GM23338 (cell line): ENCODE results near the gene MEGF11. TPM values are rescaled to one million over a fixed set of nuclear protein-coding genes. Genes with fewer than 3 reads are reported as not detected.

ENCODE experiments used
- ATAC-seq: fragments of 200-7000 bp; cut with Tn5 transposase; 3 replicates; pipeline ENCODE4 v1.9.1; 2020
- DNase-seq: peaks from one replicate; pipeline ENCODE4 v3.0.0-alpha.2; 2015; ENCODE audit warnings: low spot score
- H2AFZ ChIP-seq: fragments of 200-600 bp; sonication (generic); 2 replicates; pipeline ENCODE4 v1.8.0; 2016; ENCODE audit warnings: antibody characterized with exemption, mild to moderate bottlenecking, moderate library complexity
- H3F3A ChIP-seq: fragments of 200-600 bp; sonication (generic); replicated peaks from 2 replicates; pipeline ENCODE4 v1.8.0; 2017; ENCODE audit warnings: antibody characterized with exemption, mixed run types, low read depth
- H3K27ac ChIP-seq: fragments of 200-600 bp; sonication (generic); 2 replicates; pipeline ENCODE4 v1.6.1; 2016; ENCODE audit warnings: low read depth
- H3K27me3 ChIP-seq: fragments of 200-600 bp; sonication (generic); 2 replicates; pipeline ENCODE4 v1.8.0; 2016; ENCODE audit warnings: mild to moderate bottlenecking, mixed run types, moderate library complexity; ENCODE audit not compliant: insufficient read depth
- H3K36me3 ChIP-seq: fragments of 200-600 bp; sonication (generic); 2 replicates; pipeline ENCODE4 v1.8.0; 2016; ENCODE audit warnings: mild to moderate bottlenecking; ENCODE audit not compliant: insufficient read depth
- H3K4me1 ChIP-seq: fragments of 200-600 bp; sonication (generic); 2 replicates; pipeline ENCODE4 v1.8.0; 2016; ENCODE audit warnings: mild to moderate bottlenecking, moderate library complexity; ENCODE audit not compliant: insufficient read depth
- H3K4me2 ChIP-seq: fragments of 200-600 bp; sonication (generic); 2 replicates; pipeline ENCODE4 v1.7.1; 2017; ENCODE audit warnings: mixed run types
- H3K4me3 ChIP-seq: fragments of 200-600 bp; sonication (generic); 2 replicates; pipeline ENCODE4 v1.6.1; 2016; ENCODE audit warnings: mixed run types
- H3K79me2 ChIP-seq: fragments of 200-600 bp; sonication (generic); replicated peaks from 2 replicates; pipeline ENCODE4 v1.8.0; 2017; ENCODE audit warnings: mild to moderate bottlenecking; ENCODE audit not compliant: insufficient read depth
- H3K9me2 ChIP-seq: fragments of 200-600 bp; sonication (generic); 2 replicates; pipeline ENCODE4 v1.8.0; 2017; ENCODE audit not compliant: insufficient read depth
- H4K20me1 ChIP-seq: fragments of 200-600 bp; sonication (generic); replicated peaks from 2 replicates; pipeline ENCODE4 v1.8.0; 2017; ENCODE audit warnings: mild to moderate bottlenecking; ENCODE audit not compliant: insufficient read depth
- H3K27ac Mint-ChIP-seq: 2 replicates; pipeline ENCODE4 v1.8.0; 2020; ENCODE audit warnings: inconsistent platforms, mild to moderate bottlenecking, moderate library complexity, mixed read lengths
- H3K27me3 Mint-ChIP-seq: 3 replicates; pipeline ENCODE4 v1.8.0; 2022; ENCODE audit warnings: low read depth, mild to moderate bottlenecking, moderate library complexity, mixed read lengths, inconsistent platforms; ENCODE audit not compliant: insufficient read depth, poor library complexity
- H3K36me3 Mint-ChIP-seq: 3 replicates; pipeline ENCODE4 v1.8.0; 2021; ENCODE audit warnings: low read depth, mild to moderate bottlenecking, inconsistent platforms, moderate library complexity, mixed read lengths
- H3K4me1 Mint-ChIP-seq: 3 replicates; pipeline ENCODE4 v1.8.0; 2020; ENCODE audit warnings: mild to moderate bottlenecking, inconsistent platforms, mixed read lengths
- H3K4me3 Mint-ChIP-seq: 3 replicates; pipeline ENCODE4 v1.8.0; 2021; ENCODE audit warnings: moderate library complexity, mild to moderate bottlenecking, inconsistent platforms, mixed read lengths
- H3K9me3 Mint-ChIP-seq: 3 replicates; pipeline ENCODE4 v1.8.0; 2020; ENCODE audit warnings: moderate library complexity, mild to moderate bottlenecking, inconsistent platforms, mixed read lengths
- CREB1 ChIP-seq: fragments of 250-450 bp; sonication (Bioruptor Pico); IDR thresholded peaks from 2 replicates; pipeline ENCODE4 v1.5.0; 2020; ENCODE audit warnings: low read depth, mild to moderate bottlenecking, moderate library complexity
- EZH2 ChIP-seq: fragments of 200-600 bp; sonication (generic); IDR thresholded peaks from one replicate; pipeline ENCODE4 v1.8.0; 2017; ENCODE audit warnings: antibody characterized with exemption, mild to moderate bottlenecking, low read depth; ENCODE audit not compliant: unreplicated experiment
- EZH2phosphoT487 ChIP-seq: fragments of 200-600 bp; sonication (generic); IDR thresholded peaks from one replicate; pipeline ENCODE4 v1.8.1; 2018; ENCODE audit warnings: antibody characterized with exemption; ENCODE audit not compliant: unreplicated experiment
- JUNB ChIP-seq: IDR thresholded peaks from one replicate; pipeline ENCODE4 v1.6.1; 2016; ENCODE audit warnings: antibody characterized with exemption; ENCODE audit not compliant: unreplicated experiment
- NANOG ChIP-seq: IDR thresholded peaks from 2 replicates; pipeline ENCODE4 v1.6.1; 2016; ENCODE audit warnings: antibody characterized with exemption, borderline replicate concordance
- POLR2AphosphoS5 ChIP-seq: IDR thresholded peaks from 2 replicates; pipeline ENCODE4 v1.6.1; 2016; ENCODE audit warnings: antibody characterized with exemption, low read depth
- REST ChIP-seq: IDR thresholded peaks from one replicate; pipeline ENCODE4 v1.6.1; 2018; ENCODE audit warnings: antibody characterized with exemption; ENCODE audit not compliant: unreplicated experiment
- STAT1 ChIP-seq: IDR thresholded peaks from one replicate; pipeline ENCODE4 v1.6.1; 2016; ENCODE audit warnings: antibody characterized with exemption; ENCODE audit not compliant: unreplicated experiment
- ZNF114 ChIP-seq: fragments of 250-450 bp; sonication (Bioruptor Pico); IDR thresholded peaks from 2 replicates; pipeline ENCODE4 v1.5.0; 2020; ENCODE audit warnings: mild to moderate bottlenecking, moderate library complexity
- polyA plus RNA-seq: library from polyadenylated mRNA; unstranded; fragments of >200 nt; fragmentation: Nextera tagmentation; extraction: Ambion mirVana; gene quantifications from 2 replicates; pipeline ENCODE4 v1.2.1, GENCODE V29; 2016
- total RNA-seq: library from RNA; depleted of rRNA; stranded (reverse); fragments of >200 nt; shearing (Covaris generic); gene quantifications from 2 replicates; pipeline ENCODE4 v1.2.3, GENCODE V29; 2014
- TF ChIP-seq, protein P1 (sequence below): fragments of 250-450 bp; sonication (Bioruptor Pico); IDR thresholded peaks from 2 replicates; pipeline ENCODE4 v1.5.0; 2020; ENCODE audit warnings: mild to moderate bottlenecking, moderate library complexity
- TF ChIP-seq, protein P2 (sequence below): IDR thresholded peaks from 2 replicates; pipeline ENCODE4 v1.6.1; 2016; ENCODE audit warnings: antibody characterized with exemption
- TF ChIP-seq, protein P3 (sequence below), 2 experiments: fragments of 200-600 bp in 1 of 2; sonication (generic) in 1 of 2; conservative IDR thresholded peaks; 2 replicates each; pipeline versions ENCODE4 v1.5.1 to v1.6.1; 2016 to 2017; ENCODE audit warnings: antibody characterized with exemption in 2 of 2, low read depth in 2 of 2, mild to moderate bottlenecking in 2 of 2, moderate library complexity in 1 of 2

Gene MEGF11
- total and polyA plus RNA-seq, 2 experiments from 2014 or later: 1.3 to 1.9 TPM

DNA sequence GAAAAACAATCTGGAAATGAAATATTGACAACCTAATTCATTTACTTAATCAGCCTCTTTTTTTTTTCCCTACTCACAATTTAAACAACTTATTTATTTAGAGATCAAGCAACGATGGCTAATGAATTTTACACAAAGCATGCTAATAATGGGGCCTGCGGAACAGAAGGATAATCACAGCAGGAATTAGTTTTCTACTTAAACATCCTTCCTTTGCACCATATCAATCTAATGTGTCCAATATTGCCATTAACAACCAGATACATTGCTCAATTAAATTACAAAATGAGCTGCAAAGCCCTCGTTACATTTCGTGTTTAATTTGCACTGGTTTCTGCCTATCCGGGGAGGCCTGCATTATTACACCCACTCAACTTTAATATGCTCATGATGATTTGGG lies 285.0 kb downstream of the MEGF11 start:
- H3K27me3 Mint-ChIP-seq: peaks cover 11% of the 10 kb centered on the region
- H2AFZ ChIP-seq: no peak overlapping the region
- DNase-seq: no peak
- H3K27ac ChIP-seq: no peak overlapping the region
- TF ChIP-seq ZNF114 (CRISPR knock-in tag): no peak
- TF ChIP-seq JUNB: no peak
- no peak for TF ChIP-seq POLR2AphosphoS5
- TF ChIP-seq CREB1 (CRISPR knock-in tag): no peak
- TF ChIP-seq, protein P1, sequence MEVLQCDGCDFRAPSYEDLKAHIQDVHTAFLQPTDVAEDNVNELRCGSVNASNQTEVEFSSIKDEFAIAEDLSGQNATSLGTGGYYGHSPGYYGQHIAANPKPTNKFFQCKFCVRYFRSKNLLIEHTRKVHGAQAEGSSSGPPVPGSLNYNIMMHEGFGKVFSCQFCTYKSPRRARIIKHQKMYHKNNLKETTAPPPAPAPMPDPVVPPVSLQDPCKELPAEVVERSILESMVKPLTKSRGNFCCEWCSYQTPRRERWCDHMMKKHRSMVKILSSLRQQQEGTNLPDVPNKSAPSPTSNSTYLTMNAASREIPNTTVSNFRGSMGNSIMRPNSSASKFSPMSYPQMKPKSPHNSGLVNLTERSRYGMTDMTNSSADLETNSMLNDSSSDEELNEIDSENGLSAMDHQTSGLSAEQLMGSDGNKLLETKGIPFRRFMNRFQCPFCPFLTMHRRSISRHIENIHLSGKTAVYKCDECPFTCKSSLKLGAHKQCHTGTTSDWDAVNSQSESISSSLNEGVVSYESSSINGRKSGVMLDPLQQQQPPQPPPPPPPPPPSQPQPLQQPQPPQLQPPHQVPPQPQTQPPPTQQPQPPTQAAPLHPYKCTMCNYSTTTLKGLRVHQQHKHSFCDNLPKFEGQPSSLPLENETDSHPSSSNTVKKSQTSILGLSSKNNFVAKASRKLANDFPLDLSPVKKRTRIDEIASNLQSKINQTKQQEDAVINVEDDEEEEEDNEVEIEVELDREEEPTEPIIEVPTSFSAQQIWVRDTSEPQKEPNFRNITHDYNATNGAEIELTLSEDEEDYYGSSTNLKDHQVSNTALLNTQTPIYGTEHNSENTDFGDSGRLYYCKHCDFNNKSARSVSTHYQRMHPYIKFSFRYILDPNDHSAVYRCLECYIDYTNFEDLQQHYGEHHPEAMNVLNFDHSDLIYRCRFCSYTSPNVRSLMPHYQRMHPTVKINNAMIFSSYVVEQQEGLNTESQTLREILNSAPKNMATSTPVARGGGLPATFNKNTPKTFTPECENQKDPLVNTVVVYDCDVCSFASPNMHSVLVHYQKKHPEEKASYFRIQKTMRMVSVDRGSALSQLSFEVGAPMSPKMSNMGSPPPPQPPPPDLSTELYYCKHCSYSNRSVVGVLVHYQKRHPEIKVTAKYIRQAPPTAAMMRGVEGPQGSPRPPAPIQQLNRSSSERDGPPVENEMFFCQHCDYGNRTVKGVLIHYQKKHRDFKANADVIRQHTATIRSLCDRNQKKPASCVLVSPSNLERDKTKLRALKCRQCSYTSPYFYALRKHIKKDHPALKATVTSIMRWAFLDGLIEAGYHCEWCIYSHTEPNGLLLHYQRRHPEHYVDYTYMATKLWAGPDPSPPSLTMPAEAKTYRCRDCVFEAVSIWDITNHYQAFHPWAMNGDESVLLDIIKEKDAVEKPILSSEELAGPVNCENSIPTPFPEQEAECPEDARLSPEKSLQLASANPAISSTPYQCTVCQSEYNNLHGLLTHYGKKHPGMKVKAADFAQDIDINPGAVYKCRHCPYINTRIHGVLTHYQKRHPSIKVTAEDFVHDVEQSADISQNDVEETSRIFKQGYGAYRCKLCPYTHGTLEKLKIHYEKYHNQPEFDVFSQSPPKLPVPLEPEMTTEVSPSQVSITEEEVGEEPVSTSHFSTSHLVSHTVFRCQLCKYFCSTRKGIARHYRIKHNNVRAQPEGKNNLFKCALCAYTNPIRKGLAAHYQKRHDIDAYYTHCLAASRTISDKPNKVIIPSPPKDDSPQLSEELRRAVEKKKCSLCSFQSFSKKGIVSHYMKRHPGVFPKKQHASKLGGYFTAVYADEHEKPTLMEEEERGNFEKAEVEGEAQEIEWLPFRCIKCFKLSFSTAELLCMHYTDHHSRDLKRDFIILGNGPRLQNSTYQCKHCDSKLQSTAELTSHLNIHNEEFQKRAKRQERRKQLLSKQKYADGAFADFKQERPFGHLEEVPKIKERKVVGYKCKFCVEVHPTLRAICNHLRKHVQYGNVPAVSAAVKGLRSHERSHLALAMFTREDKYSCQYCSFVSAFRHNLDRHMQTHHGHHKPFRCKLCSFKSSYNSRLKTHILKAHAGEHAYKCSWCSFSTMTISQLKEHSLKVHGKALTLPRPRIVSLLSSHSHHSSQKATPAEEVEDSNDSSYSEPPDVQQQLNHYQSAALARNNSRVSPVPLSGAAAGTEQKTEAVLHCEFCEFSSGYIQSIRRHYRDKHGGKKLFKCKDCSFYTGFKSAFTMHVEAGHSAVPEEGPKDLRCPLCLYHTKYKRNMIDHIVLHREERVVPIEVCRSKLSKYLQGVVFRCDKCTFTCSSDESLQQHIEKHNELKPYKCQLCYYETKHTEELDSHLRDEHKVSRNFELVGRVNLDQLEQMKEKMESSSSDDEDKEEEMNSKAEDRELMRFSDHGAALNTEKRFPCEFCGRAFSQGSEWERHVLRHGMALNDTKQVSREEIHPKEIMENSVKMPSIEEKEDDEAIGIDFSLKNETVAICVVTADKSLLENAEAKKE: no peak
- TF ChIP-seq, protein P2, sequence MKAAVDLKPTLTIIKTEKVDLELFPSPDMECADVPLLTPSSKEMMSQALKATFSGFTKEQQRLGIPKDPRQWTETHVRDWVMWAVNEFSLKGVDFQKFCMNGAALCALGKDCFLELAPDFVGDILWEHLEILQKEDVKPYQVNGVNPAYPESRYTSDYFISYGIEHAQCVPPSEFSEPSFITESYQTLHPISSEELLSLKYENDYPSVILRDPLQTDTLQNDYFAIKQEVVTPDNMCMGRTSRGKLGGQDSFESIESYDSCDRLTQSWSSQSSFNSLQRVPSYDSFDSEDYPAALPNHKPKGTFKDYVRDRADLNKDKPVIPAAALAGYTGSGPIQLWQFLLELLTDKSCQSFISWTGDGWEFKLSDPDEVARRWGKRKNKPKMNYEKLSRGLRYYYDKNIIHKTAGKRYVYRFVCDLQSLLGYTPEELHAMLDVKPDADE: no peak
- no peak for TF ChIP-seq REST
- no peak for TF ChIP-seq EZH2phosphoT487
- TF ChIP-seq NANOG: no peak
- TF ChIP-seq, protein P3, sequence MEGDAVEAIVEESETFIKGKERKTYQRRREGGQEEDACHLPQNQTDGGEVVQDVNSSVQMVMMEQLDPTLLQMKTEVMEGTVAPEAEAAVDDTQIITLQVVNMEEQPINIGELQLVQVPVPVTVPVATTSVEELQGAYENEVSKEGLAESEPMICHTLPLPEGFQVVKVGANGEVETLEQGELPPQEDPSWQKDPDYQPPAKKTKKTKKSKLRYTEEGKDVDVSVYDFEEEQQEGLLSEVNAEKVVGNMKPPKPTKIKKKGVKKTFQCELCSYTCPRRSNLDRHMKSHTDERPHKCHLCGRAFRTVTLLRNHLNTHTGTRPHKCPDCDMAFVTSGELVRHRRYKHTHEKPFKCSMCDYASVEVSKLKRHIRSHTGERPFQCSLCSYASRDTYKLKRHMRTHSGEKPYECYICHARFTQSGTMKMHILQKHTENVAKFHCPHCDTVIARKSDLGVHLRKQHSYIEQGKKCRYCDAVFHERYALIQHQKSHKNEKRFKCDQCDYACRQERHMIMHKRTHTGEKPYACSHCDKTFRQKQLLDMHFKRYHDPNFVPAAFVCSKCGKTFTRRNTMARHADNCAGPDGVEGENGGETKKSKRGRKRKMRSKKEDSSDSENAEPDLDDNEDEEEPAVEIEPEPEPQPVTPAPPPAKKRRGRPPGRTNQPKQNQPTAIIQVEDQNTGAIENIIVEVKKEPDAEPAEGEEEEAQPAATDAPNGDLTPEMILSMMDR (conservative IDR thresholded peaks at IDR 0.05; ENCODE audit: low read depth in 2 of 2): no peak
- TF ChIP-seq EZH2: no peak
- no peak for TF ChIP-seq STAT1
- H3K27ac Mint-ChIP-seq: no peak overlapping the region
- no peak for ATAC-seq
- H3K27me3 ChIP-seq: no peaks in the 10 kb centered on the region
- no peak overlapping the region for H3K4me3 ChIP-seq
- no peak overlapping the region for H3K4me3 Mint-ChIP-seq
- no peaks in the 10 kb centered on the region for H3K36me3 Mint-ChIP-seq
- H3K9me2 ChIP-seq: no peaks in the 10 kb centered on the region
- no peak overlapping the region for H3K4me2 ChIP-seq
- no peaks in the 10 kb centered on the region for H4K20me1 ChIP-seq
- H3K9me3 Mint-ChIP-seq: no peaks in the 10 kb centered on the region; the same call in 2 of the 3 replicates
- peaks cover 8% of the 10 kb centered on the region for H3K4me1 ChIP-seq
- H3K4me1 Mint-ChIP-seq: peaks cover 21% of the 10 kb centered on the region
- no peaks in the 10 kb centered on the region for H3K79me2 ChIP-seq
- H3K36me3 ChIP-seq: no peaks in the 10 kb centered on the region
- H3F3A ChIP-seq: no peaks in the 10 kb centered on the region
